Fibroblast of villous mesenchyme (primary cell): ENCODE results near the gene SGCE. TPM values are rescaled to one million over a fixed set of nuclear protein-coding genes. Genes with fewer than 3 reads are reported as not detected.

Experiments used
- DNase-seq: peaks from one replicate; pipeline ENCODE4 v3.0.0-alpha.2; 2010; ENCODE audit warnings: low read depth
- H3K4me3 ChIP-seq: 2 replicates; pipeline ENCODE4 v1.5.1; 2011; ENCODE audit warnings: low read depth, mild to moderate bottlenecking, low read length
- total RNA-seq: library from RNA; depleted of rRNA; stranded (reverse); fragments of >200 nt; gene quantifications from 2 replicates; pipeline ENCODE4 v1.2.3, GENCODE V29; 2012
- TF ChIP-seq, protein P1 (sequence below): IDR thresholded peaks from 2 replicates; pipeline ENCODE4 v1.5.1; 2012; ENCODE audit warnings: low read depth, mild to moderate bottlenecking, low read length; ENCODE audit not compliant: insufficient read depth

Gene SGCE
- total RNA-seq, 1 donor: 92.8 TPM

DNA sequence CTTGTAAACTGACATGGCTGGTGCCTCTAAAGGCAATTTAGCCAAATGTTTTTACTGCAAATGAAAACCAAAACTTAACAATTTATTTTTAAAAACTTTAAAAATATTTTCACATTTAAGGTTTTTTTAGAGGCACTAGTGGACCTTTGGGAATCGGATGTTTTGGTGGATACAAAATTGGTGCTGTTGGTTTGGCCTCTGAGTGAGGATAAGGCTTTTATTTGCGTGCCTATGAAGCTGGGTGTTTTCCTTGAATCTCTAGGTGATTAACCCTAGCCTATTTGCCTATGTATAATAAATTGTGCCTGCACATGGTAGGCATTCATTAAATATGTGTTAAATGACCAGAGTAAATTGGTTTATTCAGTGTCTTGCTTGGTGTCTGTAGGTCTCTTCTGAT, 2.9 kb upstream of the SGCE start:
- DNase-seq: no peak
- TF ChIP-seq, protein P1, sequence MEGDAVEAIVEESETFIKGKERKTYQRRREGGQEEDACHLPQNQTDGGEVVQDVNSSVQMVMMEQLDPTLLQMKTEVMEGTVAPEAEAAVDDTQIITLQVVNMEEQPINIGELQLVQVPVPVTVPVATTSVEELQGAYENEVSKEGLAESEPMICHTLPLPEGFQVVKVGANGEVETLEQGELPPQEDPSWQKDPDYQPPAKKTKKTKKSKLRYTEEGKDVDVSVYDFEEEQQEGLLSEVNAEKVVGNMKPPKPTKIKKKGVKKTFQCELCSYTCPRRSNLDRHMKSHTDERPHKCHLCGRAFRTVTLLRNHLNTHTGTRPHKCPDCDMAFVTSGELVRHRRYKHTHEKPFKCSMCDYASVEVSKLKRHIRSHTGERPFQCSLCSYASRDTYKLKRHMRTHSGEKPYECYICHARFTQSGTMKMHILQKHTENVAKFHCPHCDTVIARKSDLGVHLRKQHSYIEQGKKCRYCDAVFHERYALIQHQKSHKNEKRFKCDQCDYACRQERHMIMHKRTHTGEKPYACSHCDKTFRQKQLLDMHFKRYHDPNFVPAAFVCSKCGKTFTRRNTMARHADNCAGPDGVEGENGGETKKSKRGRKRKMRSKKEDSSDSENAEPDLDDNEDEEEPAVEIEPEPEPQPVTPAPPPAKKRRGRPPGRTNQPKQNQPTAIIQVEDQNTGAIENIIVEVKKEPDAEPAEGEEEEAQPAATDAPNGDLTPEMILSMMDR: no peak
- H3K4me3 ChIP-seq: no peak overlapping the region

DNA sequence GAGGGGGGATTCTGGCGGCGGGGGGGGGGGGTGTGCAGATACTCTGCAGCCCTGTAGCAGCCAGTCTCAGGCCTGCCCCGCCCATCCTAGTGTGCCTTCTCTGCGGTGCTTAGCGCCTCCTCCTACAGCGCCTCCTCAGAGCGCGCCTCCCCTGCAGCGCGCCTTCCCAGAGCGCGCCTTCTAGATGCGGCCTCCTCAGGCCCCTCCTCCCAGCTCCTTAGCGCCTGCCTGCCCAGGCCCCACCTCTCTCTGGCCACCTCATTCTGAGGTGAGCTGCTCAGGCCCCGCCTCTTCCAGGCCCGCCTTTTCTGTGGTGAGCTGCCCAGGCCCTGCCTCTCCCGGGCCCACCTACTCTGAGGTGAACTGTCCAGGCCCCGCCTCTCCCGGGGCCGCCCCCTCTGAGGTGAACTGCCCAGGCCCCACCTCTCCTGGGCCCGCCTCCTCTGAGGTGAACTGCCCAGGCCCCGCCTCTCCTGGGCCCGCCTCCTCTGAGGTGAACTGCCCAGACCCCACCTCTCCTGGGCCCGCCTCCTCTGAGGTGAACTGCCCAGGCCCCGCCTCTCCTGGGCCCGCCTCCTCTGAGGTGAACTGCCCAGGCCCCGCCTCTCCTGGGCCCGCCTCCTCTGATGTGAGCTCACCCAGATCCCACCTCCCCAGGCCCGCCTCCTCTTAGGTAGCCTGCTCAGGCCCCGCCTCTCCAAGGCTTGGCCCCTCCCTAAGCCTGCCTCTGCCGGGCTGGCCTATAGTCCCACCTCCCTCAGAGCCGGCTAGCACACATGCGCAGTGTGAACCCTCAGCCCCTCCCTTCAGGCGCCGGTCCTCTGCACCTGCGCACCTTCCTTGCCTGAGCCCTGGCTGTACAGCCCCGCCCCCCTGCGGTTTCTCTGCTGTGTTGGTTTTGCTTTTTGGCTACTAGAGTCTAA, 2.1 kb upstream of the SGCE start:
- H3K4me3 ChIP-seq: peak overlapping the region; percentile 72
- DNase-seq: peak; percentile 93
- TF ChIP-seq, protein P1: no peak

DNA sequence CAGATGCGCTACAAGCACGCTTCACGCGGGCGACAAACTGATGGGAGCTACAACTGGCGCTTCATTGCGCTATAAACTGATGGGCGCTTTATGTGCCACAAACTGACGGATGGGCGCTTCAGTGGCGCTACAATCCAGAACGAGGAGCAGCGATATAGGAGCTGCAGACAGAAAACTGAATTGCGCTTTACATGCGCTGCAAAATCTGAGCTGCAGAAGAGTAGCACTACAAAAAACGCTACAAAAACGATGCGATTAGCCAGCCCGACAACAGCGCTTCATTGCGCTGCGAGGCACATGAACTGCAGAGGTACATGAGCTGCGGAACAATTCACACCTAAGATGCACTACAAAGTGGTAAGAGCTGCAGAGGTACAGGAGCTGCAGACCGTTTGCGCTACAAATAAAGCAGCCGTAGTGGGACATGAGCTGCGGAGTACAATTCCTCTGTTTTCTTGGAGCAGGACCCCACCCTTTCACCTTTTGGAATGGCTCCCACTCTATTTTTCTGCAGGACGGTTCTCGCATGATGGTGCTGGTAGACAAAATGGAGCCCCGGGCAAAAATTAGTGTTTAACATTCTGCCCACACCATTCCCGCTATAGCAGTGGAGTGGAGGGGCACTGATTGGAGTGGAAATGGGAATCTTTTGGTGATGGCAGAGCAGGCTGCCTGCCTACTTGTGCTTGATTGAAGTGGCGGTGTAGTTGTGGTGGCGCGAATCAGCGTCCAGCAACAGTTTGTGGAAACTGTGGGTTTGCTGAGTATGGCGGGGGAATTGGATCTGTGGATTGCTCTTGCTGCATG, 1.2 kb upstream of the SGCE start:
- DNase-seq: peak; percentile 41
- H3K4me3 ChIP-seq: peak overlapping the region; percentile 72
- TF ChIP-seq, protein P1: no peak

DNA sequence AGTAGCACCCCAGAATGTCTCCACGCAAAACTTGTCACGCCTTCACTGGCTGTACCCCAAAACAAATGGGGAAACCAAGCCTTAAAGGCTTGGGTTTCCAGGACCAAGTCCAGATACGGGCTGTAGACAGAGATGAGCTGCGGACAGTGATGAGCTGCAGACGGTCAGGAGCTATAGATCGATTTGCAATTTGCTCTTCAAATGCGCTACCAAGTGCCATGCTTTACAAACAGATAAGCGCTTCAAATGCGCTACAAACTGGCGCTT, 658 bp upstream of the SGCE start:
- H3K4me3 ChIP-seq: peak overlapping the region; percentile 72
- no peak for DNase-seq
- TF ChIP-seq, protein P1: no peak

DNA sequence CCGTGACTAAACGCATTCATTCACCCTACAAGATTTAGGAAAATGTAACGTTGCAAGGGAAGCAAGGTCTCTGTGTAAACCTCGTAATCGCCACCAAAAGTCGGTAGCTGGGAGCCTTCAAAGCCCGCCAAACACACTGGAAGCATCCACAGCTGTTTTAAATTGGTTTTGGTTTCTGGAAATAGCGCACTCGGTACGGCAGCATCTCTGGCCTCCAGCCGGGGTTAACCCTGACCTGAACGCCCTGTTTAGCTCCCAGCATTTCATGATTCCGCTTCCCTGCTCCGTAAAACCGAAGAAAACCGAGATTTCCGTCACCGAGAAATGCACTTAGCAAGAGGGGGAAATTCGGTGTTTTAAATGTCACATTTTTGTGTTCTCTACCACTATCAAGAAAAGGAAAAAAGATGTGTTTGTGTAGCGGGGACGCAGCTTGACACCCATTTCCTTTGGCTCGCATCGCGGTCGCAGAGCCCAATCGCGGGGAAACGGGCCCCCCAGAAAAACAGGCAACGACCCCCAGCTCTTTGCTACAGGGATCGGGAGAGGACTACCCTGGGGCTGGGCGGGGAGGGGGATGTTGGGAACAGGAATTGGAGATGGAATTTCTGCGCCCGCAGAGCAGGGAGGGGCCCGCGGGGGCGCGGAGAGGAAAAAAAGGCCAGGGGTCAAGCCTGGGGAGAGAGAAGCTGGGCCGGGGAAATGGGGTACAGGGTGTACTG, 646 bp downstream of the SGCE start:
- peak overlapping the region; percentile 72 for H3K4me3 ChIP-seq
- TF ChIP-seq, protein P1: no peak
- DNase-seq: peak; percentile 62

DNA sequence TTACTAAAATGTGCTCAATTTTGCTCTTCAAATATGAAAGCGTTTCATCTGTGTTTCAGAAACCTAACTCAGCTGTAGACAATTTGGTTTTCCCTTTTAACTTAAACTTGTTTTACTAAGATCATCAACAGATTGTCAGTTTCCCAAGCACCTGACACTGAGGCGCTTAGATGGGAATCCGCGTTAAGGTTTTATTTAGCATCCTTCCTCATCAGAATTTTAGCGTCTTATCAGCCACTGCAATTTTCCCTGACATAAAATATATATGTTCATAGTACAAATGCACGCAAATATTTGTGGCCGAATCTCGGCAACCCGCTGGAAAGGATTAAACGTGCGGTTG, 1.2 kb downstream of the SGCE start:
- no peak for DNase-seq
- peak overlapping the region; percentile 72 for H3K4me3 ChIP-seq
- TF ChIP-seq, protein P1: no peak
